HepG2 (cell line): ENCODE data around the gene ATP1A2. TPM values are rescaled to one million over a fixed set of nuclear protein-coding genes. Genes with fewer than 3 reads are reported as not detected.

ENCODE experiments used
- GMEB1 ChIP-seq: sonication (generic); formaldehyde crosslinking; IDR thresholded peaks from 2 replicates; pipeline ENCODE4 v1.5.1; 2020; ENCODE audit warnings: missing genetic modification reagents, mild to moderate bottlenecking, borderline replicate concordance
- KIAA2018 ChIP-seq: sonication (generic); formaldehyde crosslinking; IDR thresholded peaks from 2 replicates; pipeline ENCODE4 v1.5.0; 2020; ENCODE audit warnings: mild to moderate bottlenecking, missing genetic modification reagents, borderline replicate concordance
- MED1 ChIP-seq: sonication (generic); formaldehyde crosslinking; IDR thresholded peaks from 2 replicates; pipeline ENCODE4 v1.4.0; 2020; ENCODE audit warnings: missing genetic modification reagents
- PAWR ChIP-seq: sonication (generic); formaldehyde crosslinking; IDR thresholded peaks from 2 replicates; pipeline ENCODE4 v1.4.0; 2020; ENCODE audit warnings: missing genetic modification reagents, mild to moderate bottlenecking, borderline replicate concordance
- PRDM15 ChIP-seq: sonication (generic); formaldehyde crosslinking; IDR thresholded peaks from 2 replicates; pipeline ENCODE4 v1.4.0; 2020; ENCODE audit warnings: missing genetic modification reagents
- STAT5B ChIP-seq: sonication (generic); formaldehyde crosslinking; IDR thresholded peaks from 2 replicates; pipeline ENCODE4 v1.4.0; 2020; ENCODE audit warnings: missing genetic modification reagents
- TAF1 ChIP-seq: sonication (generic); formaldehyde crosslinking; IDR thresholded peaks from 2 replicates; pipeline ENCODE4 v1.4.0; 2020; ENCODE audit warnings: missing genetic modification reagents
- USF2 ChIP-seq, 2 experiments: sonication (generic) in 1 of 2; formaldehyde crosslinking in 1 of 2; IDR thresholded peaks; 2 replicates each; pipeline versions ENCODE4 v1.5.1 to v1.6.1; 2011 to 2020; ENCODE audit warnings: borderline replicate concordance in 1 of 2, low read depth in 1 of 2, low read length in 1 of 2, mild to moderate bottlenecking in 1 of 2, missing genetic modification reagents in 1 of 2, moderate library complexity in 1 of 2
- ZFY ChIP-seq: sonication (generic); formaldehyde crosslinking; IDR thresholded peaks from 2 replicates; pipeline ENCODE4 v1.4.0; 2020; ENCODE audit warnings: missing genetic modification reagents
- ZNF652 ChIP-seq: IDR thresholded peaks from 2 replicates; pipeline ENCODE4 v1.6.1; 2016; ENCODE audit warnings: low read depth, borderline replicate concordance
- ZNF841 ChIP-seq: sonication (generic); formaldehyde crosslinking; IDR thresholded peaks from 2 replicates; pipeline ENCODE4 v1.8.1; 2023; ENCODE audit warnings: missing genetic modification reagents, borderline replicate concordance
- polyA plus RNA-seq, 8 experiments: library from polyadenylated mRNA; depleted of rRNA in 3 of 8; stranded (reverse) in 7 of 8; unstranded in 1 of 8; fragments of >200 nt; fragmentation: Illumina TruSeq in 4 of 8; extraction: Trizol in 4 of 8; gene quantifications; 2 replicates each; pipeline versions ENCODE4 v1.2.1 to v1.2.3, GENCODE V29; 2011 to 2016; ENCODE audit warnings: low read depth in 4 of 8, missing spikeins in 1 of 8, mixed read lengths in 1 of 8; ENCODE audit not compliant: insufficient read depth in 1 of 8
- total RNA-seq, 5 experiments: library from RNA; depleted of rRNA; stranded (reverse); fragments of >200 nt; fragmentation: Illumina TruSeq; extraction: Trizol; gene quantifications; 2 replicates each; pipeline ENCODE4 v1.2.3, GENCODE V29; 2016; ENCODE audit warnings: low read depth in 1 of 5

ATP1A2 gene
- total and polyA plus RNA-seq, 2 of the 13 experiments (the other 11 are each of a cell fraction or from before 2014, with no cell fraction given): 0.16 TPM; not detected in 1

- TF ChIP-seq PRDM15 (no peak), ZFY (peak; percentile 68), MED1 (CRISPR knock-in tag) (0 out of 2 replicates have a peak, but pooled peaks have one; percentile 22), PAWR (CRISPR knock-in tag) (no peak), USF2 (IDR thresholded peaks at IDR 0.05; ENCODE audit: low read depth, low read length) (no peak), USF2 (CRISPR knock-in tag; IDR thresholded peaks at IDR 0.05; ENCODE audit: borderline replicate concordance) (no peak), ZNF652 (no peak), GMEB1 (CRISPR knock-in tag) (no peak), STAT5B (CRISPR knock-in tag) (no peak), KIAA2018 (CRISPR knock-in tag) (no peak), ZNF841 (CRISPR knock-in tag) (no peak), TAF1 (peak; percentile 47; the same call in 1 of the 2 replicates)
Observed at GRCh38 chr1:160070243-160071163, 45.1 kb upstream of the ATP1A2 start (continued).
